HepG2 (cell line): ENCODE data around the gene MEGF6. TPM values are rescaled to one million over a fixed set of nuclear protein-coding genes. Genes with fewer than 3 reads are reported as not detected.
A peak's percentile ranks its signal among the peaks of the same experiment; 100 is the strongest.

Experiments
- ATAC-seq: fragments of 200-7000 bp; cut with Tn5 transposase; 3 replicates; pipeline ENCODE4 v1.9.1; 2020; ENCODE audit warnings: mild to moderate bottlenecking, moderate library complexity
- BruUV-seq: library from RNA; stranded (reverse); fragments of 400-500 nt; replicated peaks from 2 replicates; lab custom pipeline; 2021; lab: Mats Ljungman, UMichigan
- CTCF ChIA-PET: fragments of 300-600 bp; formaldehyde crosslinking; extraction: SDS; loops from one replicate; lab custom pipeline; 2021; ENCODE audit warnings: low total read pairs, inconsistent platforms, low intra/inter-chr PET ratio; lab: Yijun Ruan, JAX
- POLR2A ChIA-PET: fragments of 350-600 bp; sonication (Branson Sonifier 250); formaldehyde crosslinking; loops from one replicate; lab custom pipeline; 2020; ENCODE audit warnings: antibody characterized with exemption, inconsistent platforms; lab: Yijun Ruan, JAX
- DNase-seq: peaks from one replicate; pipeline ENCODE4 v3.0.0-alpha.2; 2015; ENCODE audit warnings: low spot score
- FAIRE-seq: peaks from 3 replicates; lab custom pipeline; 2011; peaks lifted over from hg19 to GRCh38; lab: Jason Lieb, UNC
- H2AFZ ChIP-seq: one replicate; pipeline ENCODE4 v1.6.1; 2011; ENCODE audit warnings: low read length, inconsistent platforms
- H3K27ac ChIP-seq: fragments of 300-600 bp; 3 replicates; pipeline ENCODE4 v1.8.0; 2011; ENCODE audit warnings: mixed run types, mild to moderate bottlenecking, mixed read lengths, low read length, inconsistent platforms; ENCODE audit not compliant: insufficient read depth; ENCODE audit errors: extremely low read length
- H3K27me3 ChIP-seq, 2 experiments: fragments of 200-600 bp in 1 of 2; 2 replicates in 1 of 2; 3 replicates in 1 of 2; pipeline versions ENCODE4 v1.6.0 to v1.8.0; 2011; ENCODE audit warnings: low read length in 2 of 2, mild to moderate bottlenecking in 2 of 2, moderate library complexity in 2 of 2, inconsistent platforms in 1 of 2; ENCODE audit not compliant: insufficient read depth in 2 of 2, control insufficient read depth in 1 of 2
- H3K36me3 ChIP-seq, 2 experiments: fragments of 200-600 bp in 1 of 2; replicated peaks in 1 of 2; 2 replicates in 1 of 2; 3 replicates in 1 of 2; pipeline versions ENCODE4 v1.5.1 to v1.8.0; 2011; ENCODE audit warnings: low read length in 2 of 2, inconsistent platforms in 1 of 2; ENCODE audit not compliant: insufficient read depth in 2 of 2, control insufficient read depth in 1 of 2
- H3K4me1 ChIP-seq: 2 replicates; pipeline ENCODE4 v1.5.1; 2012; ENCODE audit warnings: low read length, inconsistent platforms; ENCODE audit not compliant: insufficient read depth
- H3K4me2 ChIP-seq: 2 replicates; pipeline ENCODE4 v1.6.0; 2011; ENCODE audit warnings: low read depth, low read length, inconsistent platforms
- H3K4me3 ChIP-seq, 3 experiments: fragments of 200-600 bp in 1 of 3; sonication (generic), shearing (Covaris generic) in 1 of 3; replicated peaks in 1 of 3; 2 replicates each; pipeline ENCODE4 v1.5.1; 2011 to 2016; ENCODE audit warnings: low read length in 3 of 3, inconsistent platforms in 2 of 3, low read depth in 2 of 3, mild to moderate bottlenecking in 2 of 3, control low read depth in 1 of 3, mixed read lengths in 1 of 3; ENCODE audit not compliant: insufficient read depth in 1 of 3
- H3K79me2 ChIP-seq: one replicate; pipeline ENCODE4 v1.6.1; 2011; ENCODE audit warnings: low read length, inconsistent platforms; ENCODE audit not compliant: insufficient read depth
- H3K9ac ChIP-seq: 2 replicates; pipeline ENCODE4 v1.6.0; 2011; ENCODE audit warnings: mild to moderate bottlenecking, low read depth, low read length, inconsistent platforms; ENCODE audit not compliant: insufficient read depth
- H3K9me3 ChIP-seq: 2 replicates; pipeline ENCODE4 v1.5.1; 2012; ENCODE audit warnings: mild to moderate bottlenecking, low read length
- H4K20me1 ChIP-seq: 2 replicates; pipeline ENCODE4 v1.6.0; 2011; ENCODE audit warnings: inconsistent platforms, mild to moderate bottlenecking, low read length, moderate library complexity; ENCODE audit not compliant: insufficient read depth
- GATAD2A ChIP-seq: IDR thresholded peaks from 2 replicates; pipeline ENCODE4 v1.6.1; 2016
- IKZF4 ChIP-seq: sonication (generic); formaldehyde crosslinking; IDR thresholded peaks from 2 replicates; pipeline ENCODE4 v1.5.1; 2020; ENCODE audit warnings: borderline replicate concordance, mild to moderate bottlenecking, low read depth, missing genetic modification reagents; ENCODE audit errors: not compliant biosample characterization
- KLF6 ChIP-seq: IDR thresholded peaks from 2 replicates; pipeline ENCODE4 v1.8.0; 2016; ENCODE audit warnings: missing biosample characterization, missing genetic modification reagents
- NPAS2 ChIP-seq: sonication (generic); formaldehyde crosslinking; IDR thresholded peaks from 2 replicates; pipeline ENCODE4 v1.8.0; 2022; ENCODE audit warnings: mild to moderate bottlenecking, missing genetic modification reagents, borderline replicate concordance
- PHF21A ChIP-seq: sonication (generic); formaldehyde crosslinking; IDR thresholded peaks from 2 replicates; pipeline ENCODE4 v1.5.0; 2020; ENCODE audit warnings: mild to moderate bottlenecking, missing genetic modification reagents
- SATB2 ChIP-seq: sonication (generic); formaldehyde crosslinking; IDR thresholded peaks from 2 replicates; pipeline ENCODE4 v1.5.0; 2020; ENCODE audit warnings: missing genetic modification reagents
- SMARCC2 ChIP-seq: fragments of 450-650 bp; IDR thresholded peaks from 2 replicates; pipeline ENCODE4 v1.6.1; 2017; ENCODE audit warnings: antibody characterized with exemption, mild to moderate bottlenecking
- SSRP1 ChIP-seq: IDR thresholded peaks from 2 replicates; pipeline ENCODE4 v1.6.1; 2016; ENCODE audit warnings: control low read depth
- TEAD2 ChIP-seq: sonication (generic); formaldehyde crosslinking; IDR thresholded peaks from 2 replicates; pipeline ENCODE4 v1.9.0; 2021; ENCODE audit warnings: missing genetic modification reagents
- TERF1 ChIP-seq: sonication (generic); formaldehyde crosslinking; IDR thresholded peaks from 2 replicates; pipeline ENCODE4 v1.8.0; 2022; ENCODE audit warnings: mild to moderate bottlenecking, missing genetic modification reagents, moderate library complexity
- ZNF138 ChIP-seq: sonication (generic); formaldehyde crosslinking; IDR thresholded peaks from 2 replicates; pipeline ENCODE4 v1.5.0; 2020; ENCODE audit warnings: mild to moderate bottlenecking, low read depth, missing genetic modification reagents
- ZNF326 ChIP-seq: sonication (generic); formaldehyde crosslinking; IDR thresholded peaks from 2 replicates; pipeline ENCODE4 v1.4.0; 2020; ENCODE audit warnings: missing genetic modification reagents, borderline replicate concordance
- ZNF83 ChIP-seq: sonication (generic); formaldehyde crosslinking; IDR thresholded peaks from 2 replicates; pipeline ENCODE4 v1.4.0; 2020; ENCODE audit warnings: missing genetic modification reagents, mild to moderate bottlenecking, borderline replicate concordance
- WGBS: methylation state at CpG from one replicate; pipeline ENCODE4 v1.1.6; 2017; ENCODE audit warnings: low lambda C conversion rate; 5-methylcytosine and 5-hydroxymethylcytosine counted together
- in situ Hi-C: cut with HindIII; loops from 2 replicates; pipeline ENCODE4 v1.10.0; 2017; ENCODE audit warnings: low pct_unique_long_range_greater_than_20kb; ENCODE audit not compliant: extremely low pct_ligation_motif_present
- intact Hi-C: fragments of 100-400 bp; cut with micrococcal nuclease; formaldehyde crosslinking; loops from one replicate; pipeline ENCODE4 v1.10.0; 2022; ENCODE audit not compliant: unreplicated experiment
- polyA plus RNA-seq, 8 experiments: library from polyadenylated mRNA; depleted of rRNA in 3 of 8; stranded (reverse) in 7 of 8; unstranded in 1 of 8; fragments of >200 nt; fragmentation: Illumina TruSeq in 4 of 8; extraction: Trizol in 4 of 8; gene quantifications; 2 replicates each; pipeline versions ENCODE4 v1.2.1 to v1.2.3, GENCODE V29; 2011 to 2016; ENCODE audit warnings: low read depth in 4 of 8, missing spikeins in 1 of 8, mixed read lengths in 1 of 8; ENCODE audit not compliant: insufficient read depth in 1 of 8
- total RNA-seq, 5 experiments: library from RNA; depleted of rRNA; stranded (reverse); fragments of >200 nt; fragmentation: Illumina TruSeq; extraction: Trizol; gene quantifications; 2 replicates each; pipeline ENCODE4 v1.2.3, GENCODE V29; 2016; ENCODE audit warnings: low read depth in 1 of 5

Gene MEGF6
- total and polyA plus RNA-seq, 2 of the 13 experiments (the other 11 are each of a cell fraction or from before 2014, with no cell fraction given), result 1.9 TPM

GRCh38 chr1:3653286-3653618, 41.9 kb upstream of the MEGF6 start:
- Histone ChIP-seq H3K9ac (peak overlapping the region; percentile 46), H3K4me3 (peak overlapping the region; percentile 58 to 73 (median 66)), H3K9me3 (no peaks in the 10 kb centered on the region), H3K4me2 (peak overlapping the region; percentile 86), H3K27ac (no peak overlapping the region), H2AFZ (no peak overlapping the region), H3K79me2 (peaks cover 7% of the 10 kb centered on the region), H3K27me3 (peaks cover 2 to 11% of the 10 kb centered on the region in 2 experiments; a peak in 3 of 5 replicates), H3K4me1 (peaks cover 22% of the 10 kb centered on the region), H4K20me1 (no peaks in the 10 kb centered on the region), H3K36me3 (no peaks in the 10 kb centered on the region)
- TSS peak; percentile 48 for BruUV-seq
- TF ChIP-seq SMARCC2, result no peak
- no peak for TF ChIP-seq KLF6
- TF ChIP-seq ZNF138 (CRISPR knock-in tag), result no peak
- TF ChIP-seq PHF21A (CRISPR knock-in tag), result no peak
- TF ChIP-seq ZNF83 (CRISPR knock-in tag), result no peak
- TF ChIP-seq SSRP1, result no peak
- no peak for TF ChIP-seq GATAD2A (CRISPR knock-in tag)
- TF ChIP-seq TERF1 (CRISPR knock-in tag), result no peak
- TF ChIP-seq SATB2 (CRISPR knock-in tag), result no peak
- TF ChIP-seq NPAS2 (CRISPR knock-in tag), result no peak
- no peak for TF ChIP-seq IKZF4 (CRISPR knock-in tag)
- no peak for TF ChIP-seq ZNF326
- TF ChIP-seq TEAD2 (CRISPR knock-in tag), result no peak
- ChIA-PET CTCF (no interaction called here), POLR2A (interaction anchor here (0.9 to 2.6 kb wide), 4 partner anchors 9 to 118 kb away, joined by 3 to 6 read pairs (median 3); no protein-coding TSS in a partner anchor)
- FAIRE-seq, result peak; percentile 23
- in situ Hi-C loops, result no loop called here
- DNase-seq, result no peak
- intact Hi-C loops, result no loop called here
- ATAC-seq, result no peak; the same call in 2 of the 3 replicates
- WGBS, result 5% methylated on average over 3 of the region's 10 CpGs
